ENCODE data around the gene HIBADH. TPM values are rescaled to one million over a fixed set of nuclear protein-coding genes. Genes with fewer than 3 reads are reported as not detected.

The HIBADH gene
- total and polyA plus RNA-seq, 2 of the 4 experiments (the other 2 are of a cell fraction) = 36.6 to 52.5 TPM

- POLR2A ChIA-PET (ENCODE audit: unreplicated experiment) = no interaction called here
Measured at GRCh38 chr7:27590416-27590815, 72.3 kb downstream of the HIBADH start.

More at GRCh38 chr7:27590416-27590815, 72.3 kb downstream of the HIBADH start:
- CTCF ChIA-PET = no interaction called here
- no CpG with 5 or more reads among the region's 1 CpG for WGBS, 2 experiments (ENCODE audit: extremely low coverage in 2 of 2, insufficient read length in 1 of 2)
- no peak overlapping the region for H3K27ac ChIP-seq (ENCODE audit: insufficient read depth, low read length)
- H4K5ac ChIP-seq (ENCODE audit: low read depth, low read length) = no peak overlapping the region
- no peak overlapping the region for H3K56ac ChIP-seq (ENCODE audit: extremely low read depth, insufficient read depth, low read length)
- intact Hi-C loops (cut with micrococcal nuclease) = no loop called here
- H2BK120ac ChIP-seq (ENCODE audit: low read depth, low read length) = no peak overlapping the region
- H3K4me1 ChIP-seq (ENCODE audit: control insufficient read depth, insufficient read depth, low read length) = no peaks in the 10 kb centered on the region
- no peak overlapping the region for H2BK5ac ChIP-seq (ENCODE audit: low read depth, low read length, poor library complexity, severe bottlenecking)
- no peak overlapping the region for H3K9ac ChIP-seq (ENCODE audit: low read depth, low read length)
- no peaks in the 10 kb centered on the region for H3K27me3 ChIP-seq (ENCODE audit: control insufficient read depth, insufficient read depth, low read length)
- H4K91ac ChIP-seq (ENCODE audit: insufficient read depth, low read depth, low read length) = no peak overlapping the region
- DNase-seq = peak; percentile 14
- H3K9me1 ChIP-seq (ENCODE audit: insufficient read depth, low read length) = no peaks in the 10 kb centered on the region
- no peak for ATAC-seq (ENCODE audit: low read depth)
- no peak overlapping the region for H3K14ac ChIP-seq (replicated peaks; ENCODE audit: low read depth, low read length)
- no peak overlapping the region for H2BK20ac ChIP-seq (ENCODE audit: low read depth, low read length)
- no peak overlapping the region for H2BK15ac ChIP-seq (ENCODE audit: low read depth, low read length)
- no peaks in the 10 kb centered on the region for H3K36me3 ChIP-seq (ENCODE audit: control insufficient read depth, insufficient read depth, low read length)
- H3K9me3 ChIP-seq (ENCODE audit: control insufficient read depth, insufficient read depth, low read length) = no peaks in the 10 kb centered on the region
- H3K4me3 ChIP-seq (ENCODE audit: insufficient read depth, low read depth, low read length) = no peak overlapping the region
- in situ Hi-C loops (cut with MboI; ENCODE audit: low sequenced_read_pairs) = no loop called here
- no peak overlapping the region for H3K4me2 ChIP-seq (ENCODE audit: low read depth, low read length)
- dilution Hi-C loops (cut with HindIII; ENCODE audit: low sequenced_read_pairs, unreplicated experiment) = no loop called here
- no peaks in the 10 kb centered on the region for H3K79me1 ChIP-seq (ENCODE audit: low read depth in 1 of 2, low read length in 2 of 2)
- H2AK9ac ChIP-seq (replicated peaks; ENCODE audit: low read depth, low read length, poor library complexity) = no peak overlapping the region
- no peak overlapping the region for H3K18ac ChIP-seq (ENCODE audit: low read depth, low read length)
- H4K8ac ChIP-seq (ENCODE audit: low read depth in 2 of 2, low read length in 2 of 2) = no peak overlapping the region
- TF ChIP-seq RCOR1 (IDR thresholded peaks at IDR 0.05; ENCODE audit: insufficient replicate concordance, low read length) (no peak), FOS (IDR thresholded peaks at IDR 0.05; ENCODE audit: low read depth, low read length) (no peak), RAD21 (IDR thresholded peaks at IDR 0.05; ENCODE audit: low read length) (no peak), MAFK (IDR thresholded peaks at IDR 0.05; ENCODE audit: low read depth, low read length) (0 out of 2 replicates have a peak, but pooled peaks have one; percentile 10)
- TF ChIP-seq, protein P1, sequence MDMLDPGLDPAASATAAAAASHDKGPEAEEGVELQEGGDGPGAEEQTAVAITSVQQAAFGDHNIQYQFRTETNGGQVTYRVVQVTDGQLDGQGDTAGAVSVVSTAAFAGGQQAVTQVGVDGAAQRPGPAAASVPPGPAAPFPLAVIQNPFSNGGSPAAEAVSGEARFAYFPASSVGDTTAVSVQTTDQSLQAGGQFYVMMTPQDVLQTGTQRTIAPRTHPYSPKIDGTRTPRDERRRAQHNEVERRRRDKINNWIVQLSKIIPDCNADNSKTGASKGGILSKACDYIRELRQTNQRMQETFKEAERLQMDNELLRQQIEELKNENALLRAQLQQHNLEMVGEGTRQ (IDR thresholded peaks at IDR 0.05; ENCODE audit: low read depth, low read length) = no peak
- TF ChIP-seq, protein P2, sequence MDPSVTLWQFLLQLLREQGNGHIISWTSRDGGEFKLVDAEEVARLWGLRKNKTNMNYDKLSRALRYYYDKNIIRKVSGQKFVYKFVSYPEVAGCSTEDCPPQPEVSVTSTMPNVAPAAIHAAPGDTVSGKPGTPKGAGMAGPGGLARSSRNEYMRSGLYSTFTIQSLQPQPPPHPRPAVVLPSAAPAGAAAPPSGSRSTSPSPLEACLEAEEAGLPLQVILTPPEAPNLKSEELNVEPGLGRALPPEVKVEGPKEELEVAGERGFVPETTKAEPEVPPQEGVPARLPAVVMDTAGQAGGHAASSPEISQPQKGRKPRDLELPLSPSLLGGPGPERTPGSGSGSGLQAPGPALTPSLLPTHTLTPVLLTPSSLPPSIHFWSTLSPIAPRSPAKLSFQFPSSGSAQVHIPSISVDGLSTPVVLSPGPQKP (IDR thresholded peaks at IDR 0.05; ENCODE audit: borderline replicate concordance, low read depth, low read length) = no peak
- TF ChIP-seq, protein P3, sequence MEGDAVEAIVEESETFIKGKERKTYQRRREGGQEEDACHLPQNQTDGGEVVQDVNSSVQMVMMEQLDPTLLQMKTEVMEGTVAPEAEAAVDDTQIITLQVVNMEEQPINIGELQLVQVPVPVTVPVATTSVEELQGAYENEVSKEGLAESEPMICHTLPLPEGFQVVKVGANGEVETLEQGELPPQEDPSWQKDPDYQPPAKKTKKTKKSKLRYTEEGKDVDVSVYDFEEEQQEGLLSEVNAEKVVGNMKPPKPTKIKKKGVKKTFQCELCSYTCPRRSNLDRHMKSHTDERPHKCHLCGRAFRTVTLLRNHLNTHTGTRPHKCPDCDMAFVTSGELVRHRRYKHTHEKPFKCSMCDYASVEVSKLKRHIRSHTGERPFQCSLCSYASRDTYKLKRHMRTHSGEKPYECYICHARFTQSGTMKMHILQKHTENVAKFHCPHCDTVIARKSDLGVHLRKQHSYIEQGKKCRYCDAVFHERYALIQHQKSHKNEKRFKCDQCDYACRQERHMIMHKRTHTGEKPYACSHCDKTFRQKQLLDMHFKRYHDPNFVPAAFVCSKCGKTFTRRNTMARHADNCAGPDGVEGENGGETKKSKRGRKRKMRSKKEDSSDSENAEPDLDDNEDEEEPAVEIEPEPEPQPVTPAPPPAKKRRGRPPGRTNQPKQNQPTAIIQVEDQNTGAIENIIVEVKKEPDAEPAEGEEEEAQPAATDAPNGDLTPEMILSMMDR (conservative IDR thresholded peaks at IDR 0.05; ENCODE audit: low read depth, low read length) = no peak
- H3K4ac ChIP-seq (ENCODE audit: low read depth, low read length) = no peak overlapping the region
- no peaks in the 10 kb centered on the region for H4K20me1 ChIP-seq (ENCODE audit: insufficient read depth, low read length)
- no peak overlapping the region for H3K23ac ChIP-seq (ENCODE audit: low read depth, low read length)
- H2AK5ac ChIP-seq (ENCODE audit: low read depth, low read length) = no peak overlapping the region
- H2AFZ ChIP-seq (replicated peaks; ENCODE audit: low read length, poor library complexity) = no peak overlapping the region
- BruUV-seq (replicated peaks) = no TSS peak

Measured in IMR-90 (cell line).